ENCODE results near the gene ANKS1A. TPM values are rescaled to one million over a fixed set of nuclear protein-coding genes. Genes with fewer than 3 reads are reported as not detected.
"Not testable (repeated sequence)": the region's sequence is repeated elsewhere in the genome, so short reads cannot be mapped to it uniquely, and the experiment has no call there.

ANKS1A gene
- total and polyA plus RNA-seq, 9 donors, result 16.0 to 45.0 (median 27.3) TPM

DNA sequence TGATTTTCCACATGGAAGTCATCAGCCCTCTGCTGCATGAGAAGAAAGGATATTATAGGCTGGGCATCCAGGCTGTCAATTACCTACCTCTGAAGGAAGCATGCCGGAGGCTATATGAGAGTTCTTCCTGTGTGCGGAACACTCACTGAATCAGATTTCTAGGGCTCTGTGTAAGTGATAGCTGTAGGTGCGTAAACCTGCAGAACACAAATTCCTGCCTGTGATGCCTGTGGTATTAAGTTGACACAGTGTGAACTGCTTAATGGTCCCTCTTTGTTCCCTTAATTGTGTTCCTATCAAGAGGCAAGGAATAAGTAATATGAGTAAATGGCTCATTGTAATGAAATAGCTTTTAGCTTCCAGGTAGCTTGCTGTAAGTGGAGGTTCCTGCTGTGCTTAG, 103.3 kb downstream of the ANKS1A start:
- no peaks in the 10 kb centered on the region for H3K36me3 ChIP-seq
- no peaks in the 10 kb centered on the region for H3K4me1 ChIP-seq (ENCODE audit: insufficient read depth)
- WGBS, 3 donors, result 98 to 100% (median 99%) methylated on average over 3 of the region's 3 CpGs
- no peak overlapping the region for H3K27ac ChIP-seq
- no peak for DNase-seq
- intact Hi-C loops (cut with DNase I), result no loop called here
- TF ChIP-seq EP300 (IDR thresholded peaks at IDR 0.05), result no peak
- TF ChIP-seq POLR2A (IDR thresholded peaks at IDR 0.05), result no peak
- TF ChIP-seq, protein P1, sequence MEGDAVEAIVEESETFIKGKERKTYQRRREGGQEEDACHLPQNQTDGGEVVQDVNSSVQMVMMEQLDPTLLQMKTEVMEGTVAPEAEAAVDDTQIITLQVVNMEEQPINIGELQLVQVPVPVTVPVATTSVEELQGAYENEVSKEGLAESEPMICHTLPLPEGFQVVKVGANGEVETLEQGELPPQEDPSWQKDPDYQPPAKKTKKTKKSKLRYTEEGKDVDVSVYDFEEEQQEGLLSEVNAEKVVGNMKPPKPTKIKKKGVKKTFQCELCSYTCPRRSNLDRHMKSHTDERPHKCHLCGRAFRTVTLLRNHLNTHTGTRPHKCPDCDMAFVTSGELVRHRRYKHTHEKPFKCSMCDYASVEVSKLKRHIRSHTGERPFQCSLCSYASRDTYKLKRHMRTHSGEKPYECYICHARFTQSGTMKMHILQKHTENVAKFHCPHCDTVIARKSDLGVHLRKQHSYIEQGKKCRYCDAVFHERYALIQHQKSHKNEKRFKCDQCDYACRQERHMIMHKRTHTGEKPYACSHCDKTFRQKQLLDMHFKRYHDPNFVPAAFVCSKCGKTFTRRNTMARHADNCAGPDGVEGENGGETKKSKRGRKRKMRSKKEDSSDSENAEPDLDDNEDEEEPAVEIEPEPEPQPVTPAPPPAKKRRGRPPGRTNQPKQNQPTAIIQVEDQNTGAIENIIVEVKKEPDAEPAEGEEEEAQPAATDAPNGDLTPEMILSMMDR (IDR thresholded peaks at IDR 0.05), result no peak
- no peak overlapping the region for H3K4me3 ChIP-seq
- no peaks in the 10 kb centered on the region for H3K9me3 ChIP-seq
- no peaks in the 10 kb centered on the region for H3K27me3 ChIP-seq

DNA sequence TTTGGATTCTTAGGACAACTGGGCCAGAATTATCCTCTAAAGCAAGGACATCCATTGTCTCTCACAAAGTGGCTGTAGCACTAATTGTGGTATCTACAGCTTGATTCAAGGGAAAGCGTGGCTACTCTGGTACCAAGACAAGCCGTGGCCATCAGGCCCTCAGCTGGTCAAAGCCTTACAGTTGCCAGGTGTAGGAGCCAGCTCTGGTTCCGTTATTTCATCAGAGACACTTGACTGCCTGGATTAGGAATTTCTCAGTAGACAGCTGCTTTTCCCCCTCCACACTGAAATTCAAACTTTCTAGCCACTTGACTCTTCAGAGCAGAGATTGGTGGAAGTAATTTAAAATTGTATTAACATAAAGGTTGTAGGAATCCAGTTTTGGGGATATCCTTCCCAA, 104.2 kb downstream of the ANKS1A start:
- no peak overlapping the region for H3K27ac ChIP-seq
- H3K4me1 ChIP-seq (ENCODE audit: insufficient read depth), result no peaks in the 10 kb centered on the region
- intact Hi-C loops (cut with DNase I), result no loop called here
- no peaks in the 10 kb centered on the region for H3K9me3 ChIP-seq
- TF ChIP-seq EP300 (IDR thresholded peaks at IDR 0.05) (no peak), POLR2A (IDR thresholded peaks at IDR 0.05) (no peak)
- TF ChIP-seq, protein P1 (IDR thresholded peaks at IDR 0.05), result no peak
- no peaks in the 10 kb centered on the region for H3K36me3 ChIP-seq
- DNase-seq, result no peak
- no peaks in the 10 kb centered on the region for H3K27me3 ChIP-seq
- no peak overlapping the region for H3K4me3 ChIP-seq
- 93 to 99% (median 98%) methylated on average over 3 of the region's 3 CpGs for WGBS, 3 donors

DNA sequence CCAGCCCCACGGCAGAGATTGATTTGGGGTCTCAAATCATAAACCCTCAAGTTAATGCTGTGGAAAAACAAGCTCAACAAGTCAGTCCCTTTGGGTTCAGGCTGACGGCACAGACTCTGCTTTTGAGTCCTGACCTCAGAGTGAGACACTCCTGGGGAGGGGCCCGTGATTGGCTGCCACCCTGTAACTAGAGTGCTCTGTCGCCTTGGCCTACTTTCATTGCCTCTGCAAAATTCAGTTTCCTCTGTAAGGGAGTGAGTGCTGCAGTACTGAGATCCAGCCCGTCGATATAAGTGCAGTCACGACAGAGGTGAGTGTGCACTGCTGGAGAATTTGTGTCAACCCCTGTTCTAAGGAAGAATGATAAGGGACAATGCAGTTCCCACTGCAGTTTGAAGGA, 105.6 kb downstream of the ANKS1A start:
- no peaks in the 10 kb centered on the region for H3K27me3 ChIP-seq
- H3K4me1 ChIP-seq (ENCODE audit: insufficient read depth), result no peaks in the 10 kb centered on the region
- WGBS, 3 donors, result 78 to 89% (median 85%) methylated on average over 7 of the region's 7 CpGs
- no peak overlapping the region for H3K4me3 ChIP-seq
- H3K36me3 ChIP-seq, result no peaks in the 10 kb centered on the region
- no peaks in the 10 kb centered on the region for H3K9me3 ChIP-seq
- no peak for DNase-seq
- intact Hi-C loops (cut with DNase I), result no loop called here
- H3K27ac ChIP-seq, result no peak overlapping the region
- TF ChIP-seq EP300 (IDR thresholded peaks at IDR 0.05) (no peak), POLR2A (IDR thresholded peaks at IDR 0.05) (no peak)
- TF ChIP-seq, protein P1 (IDR thresholded peaks at IDR 0.05), result no peak

DNA sequence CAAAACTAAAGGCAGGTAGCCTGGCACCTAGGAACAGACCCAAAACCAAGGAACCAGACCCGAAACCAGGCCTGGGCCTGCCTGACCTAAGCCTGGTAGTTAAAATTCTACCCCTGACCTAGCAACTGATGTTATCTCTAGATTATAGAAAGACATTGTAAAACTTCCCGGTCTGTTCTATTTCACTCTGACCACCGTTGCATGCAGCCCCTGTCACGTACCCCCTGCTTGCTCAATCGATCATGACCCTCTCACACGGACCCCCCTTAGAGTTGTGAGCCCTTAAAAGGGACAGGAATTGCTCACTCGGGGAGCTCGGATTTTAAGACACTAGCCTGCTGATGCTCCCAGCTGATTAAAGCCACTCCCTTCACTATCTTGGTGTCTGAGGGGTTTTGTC, 109.4 kb downstream of the ANKS1A start:
- H3K4me3 ChIP-seq; intact Hi-C loops (cut with DNase I); H3K27ac ChIP-seq; DNase-seq; H3K9me3 ChIP-seq; H3K27me3 ChIP-seq; H3K36me3 ChIP-seq; H3K4me1 ChIP-seq (ENCODE audit: insufficient read depth): not testable (repeated sequence)
- 84 to 92% (median 89%) methylated on average over 8 of the region's 8 CpGs for WGBS, 3 donors

DNA sequence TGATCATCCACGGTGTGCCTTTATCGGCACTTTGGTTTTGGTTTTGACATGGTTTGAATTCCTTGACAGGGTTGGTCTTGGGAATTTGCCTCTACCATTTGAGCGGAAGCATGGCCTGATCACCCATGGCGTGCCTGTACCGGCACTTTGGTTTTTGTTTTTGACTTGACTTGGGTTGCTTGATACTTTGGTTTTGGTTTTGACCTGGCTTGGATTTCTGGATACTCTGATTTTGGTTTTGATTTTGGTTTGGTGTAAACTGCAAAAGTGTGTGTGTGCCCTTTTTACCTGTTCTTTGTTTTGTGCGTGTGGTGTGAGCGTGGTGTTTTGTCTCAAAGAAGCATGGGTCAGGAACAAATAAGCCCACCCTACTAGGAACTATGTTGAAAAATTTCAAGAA, 110.1 kb downstream of the ANKS1A start:
- H3K4me3 ChIP-seq; H3K9me3 ChIP-seq; H3K27ac ChIP-seq; H3K36me3 ChIP-seq; H3K27me3 ChIP-seq; H3K4me1 ChIP-seq (ENCODE audit: insufficient read depth); DNase-seq; intact Hi-C loops (cut with DNase I): not testable (repeated sequence)
- 91 to 99% (median 99%) methylated on average over 7 of the region's 7 CpGs for WGBS, 3 donors

DNA sequence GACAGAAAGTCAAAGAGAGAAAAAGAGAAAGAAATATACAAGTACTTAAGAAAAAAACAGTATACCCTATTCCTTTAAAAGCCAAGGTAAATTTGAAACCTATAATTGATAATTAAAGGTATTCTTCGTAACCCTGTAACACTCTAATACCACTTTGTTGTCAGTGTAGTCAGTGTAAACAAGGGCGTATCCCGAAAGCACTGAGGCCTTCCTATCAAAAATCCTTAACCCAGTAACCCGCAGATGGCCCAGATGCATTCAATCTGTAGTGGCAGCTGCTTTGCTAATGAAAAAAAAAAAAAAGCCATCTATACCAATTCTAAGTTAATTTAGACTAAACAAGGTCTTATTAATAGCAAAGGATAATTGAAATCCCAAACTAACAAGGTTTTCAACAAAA, 110.9 kb downstream of the ANKS1A start:
- H3K27me3 ChIP-seq; H3K9me3 ChIP-seq; H3K36me3 ChIP-seq; H3K4me3 ChIP-seq; H3K27ac ChIP-seq; H3K4me1 ChIP-seq (ENCODE audit: insufficient read depth); DNase-seq; intact Hi-C loops (cut with DNase I): not testable (repeated sequence)
- 52 to 70% (median 64%) methylated on average over 4 of the region's 4 CpGs for WGBS, 3 donors

DNA sequence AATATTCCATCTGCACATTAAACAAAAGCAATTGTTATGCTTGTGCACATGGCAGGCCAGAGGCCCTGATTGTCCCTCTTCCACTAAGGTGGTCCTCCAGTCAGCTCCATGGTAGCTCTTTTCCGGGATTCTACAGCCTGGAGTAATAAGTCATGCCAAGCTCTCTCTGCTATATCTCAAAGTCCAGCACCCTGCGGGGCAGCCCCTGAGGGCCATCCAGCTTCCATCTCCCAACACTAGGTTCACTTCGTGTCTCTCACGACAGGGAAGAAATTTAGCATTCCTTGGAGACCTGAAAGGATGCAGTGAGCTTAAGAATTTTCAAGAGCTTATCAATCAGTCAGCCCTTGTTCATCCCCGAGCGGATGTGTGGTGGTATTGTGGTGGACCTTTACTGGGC, 112.3 kb downstream of the ANKS1A start:
- H3K27me3 ChIP-seq; H3K9me3 ChIP-seq; H3K4me3 ChIP-seq; H3K4me1 ChIP-seq (ENCODE audit: insufficient read depth); H3K36me3 ChIP-seq; DNase-seq; intact Hi-C loops (cut with DNase I); H3K27ac ChIP-seq: not testable (repeated sequence)
- WGBS, 3 donors, result 88 to 93% (median 90%) methylated on average over 6 of the region's 6 CpGs

DNA sequence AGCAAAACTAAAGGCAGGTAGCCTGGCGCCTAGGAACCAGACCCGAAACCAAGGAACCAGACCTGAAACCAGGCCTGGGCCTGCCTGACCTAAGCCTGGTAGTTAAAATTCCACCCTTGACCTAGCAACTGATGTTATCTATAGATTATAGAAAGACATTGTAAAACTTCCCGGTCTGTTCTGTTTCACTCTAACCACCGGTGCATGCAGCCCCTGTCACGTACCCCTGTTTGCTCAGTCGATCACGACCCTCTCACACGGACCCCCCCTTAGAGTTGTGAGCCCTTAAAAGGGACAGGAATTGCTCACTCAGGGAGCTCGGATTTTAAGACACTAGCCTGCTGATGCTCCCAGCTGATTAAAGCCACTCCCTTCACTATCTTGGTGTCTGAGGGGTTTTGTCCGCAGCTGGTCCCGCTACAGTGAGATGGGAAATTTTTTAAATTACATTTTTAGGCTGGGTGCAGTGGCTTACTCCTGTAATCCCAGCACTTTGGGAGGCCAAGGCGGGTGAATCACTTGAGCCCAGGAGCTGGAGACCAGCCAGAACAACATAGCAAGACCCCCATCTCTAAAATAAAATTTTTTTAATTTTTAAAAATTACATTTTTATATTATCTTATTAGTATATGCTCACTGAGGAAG, 115.0 kb downstream of the ANKS1A start:
- WGBS, 3 donors, result 75 to 84% (median 76%) methylated on average over 12 of the region's 12 CpGs

More for the DNA sequence above, 115.0 kb downstream of the ANKS1A start:
- intact Hi-C loops (cut with DNase I); H3K27ac ChIP-seq; H3K4me1 ChIP-seq (ENCODE audit: insufficient read depth); H3K9me3 ChIP-seq; H3K36me3 ChIP-seq; DNase-seq; H3K4me3 ChIP-seq; H3K27me3 ChIP-seq: not testable (repeated sequence)

All from ovary (tissue), 9 donors.